ENCODE results near the gene FHIT.

GRCh38 chr3:60243456-60243855 lies 1007.8 kb downstream of the FHIT start:
- TF ChIP-seq CTCF (IDR thresholded peaks at IDR 0.05; ENCODE audit: insufficient read depth, low read length, poor library complexity, severe bottlenecking) (no peak), EZH2phosphoT487 (conservative IDR thresholded peaks at IDR 0.05; ENCODE audit: low read length) (no peak)
